GM23248 (cell line): ENCODE data around the gene PEAK1.

Experiments
- EZH2 ChIP-seq: fragments of 200-600 bp; sonication (generic); IDR thresholded peaks from 2 replicates; pipeline ENCODE4 v1.6.1; 2018; ENCODE audit warnings: antibody characterized with exemption, mild to moderate bottlenecking; ENCODE audit not compliant: insufficient read depth, poor library complexity, severe bottlenecking
- EZH2phosphoT487 ChIP-seq: fragments of 200-600 bp; sonication (generic); IDR thresholded peaks from 2 replicates; pipeline ENCODE4 v1.6.1; 2018; ENCODE audit warnings: antibody characterized with exemption, moderate library complexity, mild to moderate bottlenecking, low read depth; ENCODE audit not compliant: insufficient read depth

DNA sequence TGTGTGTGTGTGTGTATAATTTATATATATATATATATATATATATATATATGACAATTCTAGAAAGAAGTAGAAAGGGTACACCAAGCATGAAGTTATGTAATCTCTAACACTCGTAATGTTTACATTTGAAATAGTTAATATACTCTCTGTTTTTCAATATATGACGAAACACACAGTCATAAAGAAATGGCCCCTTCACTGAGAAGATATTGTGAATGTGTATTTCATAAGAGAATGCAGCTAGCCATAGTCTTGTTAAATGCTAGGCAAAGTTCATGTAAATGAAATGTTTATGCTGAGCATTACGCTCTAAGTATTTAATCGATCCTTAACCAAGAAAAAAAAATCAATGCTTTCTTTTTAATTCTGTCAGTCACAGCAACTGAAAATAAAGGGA is 194.3 kb downstream of the PEAK1 start:
- TF ChIP-seq EZH2, result no peak
- no peak for TF ChIP-seq EZH2phosphoT487
